Globus pallidus (tissue), 1 donor: ENCODE data around the gene GALNT17.

Experiments
- DNase-seq: peaks from one replicate; pipeline ENCODE4 v3.0.0-alpha.2; 2015; ENCODE audit warnings: low spot score

GALNT17 gene

DNA sequence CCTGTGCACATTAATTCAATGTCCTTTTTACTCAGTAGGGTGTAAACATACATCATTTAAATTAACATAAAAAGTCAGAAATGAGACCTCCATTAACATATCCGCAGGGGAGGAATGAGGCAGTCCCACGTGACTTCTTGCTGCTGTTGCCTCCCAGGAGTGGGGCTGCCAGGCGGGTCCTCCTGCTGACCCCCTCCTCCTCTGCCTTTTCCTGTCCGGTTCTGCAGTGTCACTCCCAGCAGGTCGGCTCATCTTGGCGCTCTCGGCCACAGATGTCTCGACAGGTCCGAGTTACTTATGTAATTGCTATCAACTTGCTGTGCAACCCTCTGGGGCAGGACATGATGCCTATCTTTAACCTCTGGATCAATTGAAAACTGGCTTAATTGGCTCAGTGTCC, 329.6 kb downstream of the GALNT17 start:
- no peak for DNase-seq

GRCh38 chr7:71465741-71466189, 333.8 kb downstream of the GALNT17 start:
- no peak for DNase-seq

- no peak for DNase-seq
Measured at GRCh38 chr7:71466448-71467145, 334.7 kb downstream of the GALNT17 start.

DNA sequence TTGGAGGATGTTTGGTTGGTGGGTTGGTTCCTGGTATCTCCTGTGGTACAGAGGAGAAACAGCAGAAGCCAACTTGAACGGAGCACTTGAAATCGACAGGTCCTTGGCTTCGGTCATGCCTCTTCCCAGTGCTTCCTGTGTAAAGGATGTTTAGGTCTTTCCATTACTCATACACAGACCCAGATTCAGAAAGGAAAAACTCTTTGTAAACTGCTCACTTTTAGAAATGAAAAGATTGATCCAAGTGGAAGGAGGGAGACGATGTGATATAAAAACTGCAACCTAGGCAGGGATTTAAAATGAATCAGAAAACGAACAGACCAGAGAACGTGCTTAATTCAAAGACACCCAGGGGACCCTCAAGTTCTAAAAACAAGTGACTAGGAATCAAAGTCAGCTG, 338.4 kb downstream of the GALNT17 start:
- DNase-seq, result no peak

DNA sequence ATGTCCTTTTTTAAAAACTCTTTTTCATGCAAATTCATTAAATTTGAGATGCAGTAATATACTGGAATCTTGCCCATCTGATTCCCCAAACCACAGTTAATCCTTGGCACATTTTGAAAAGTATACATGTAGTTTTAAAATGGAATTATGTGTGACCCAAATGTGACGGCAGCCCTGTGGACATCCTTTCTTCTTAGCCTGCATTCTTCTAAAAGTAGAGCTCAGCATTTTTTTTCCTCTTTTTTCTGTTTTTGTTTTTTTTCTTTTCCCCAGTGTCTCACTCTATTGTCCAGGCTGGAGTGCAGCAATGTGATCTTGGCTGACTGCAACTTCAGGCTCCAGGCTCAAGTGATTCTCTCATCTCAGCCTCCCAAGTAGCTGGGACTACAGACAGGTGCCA, 338.9 kb downstream of the GALNT17 start:
- no peak for DNase-seq

GRCh38 chr7:71472962-71473361, 341.0 kb downstream of the GALNT17 start:
- no peak for DNase-seq

DNA sequence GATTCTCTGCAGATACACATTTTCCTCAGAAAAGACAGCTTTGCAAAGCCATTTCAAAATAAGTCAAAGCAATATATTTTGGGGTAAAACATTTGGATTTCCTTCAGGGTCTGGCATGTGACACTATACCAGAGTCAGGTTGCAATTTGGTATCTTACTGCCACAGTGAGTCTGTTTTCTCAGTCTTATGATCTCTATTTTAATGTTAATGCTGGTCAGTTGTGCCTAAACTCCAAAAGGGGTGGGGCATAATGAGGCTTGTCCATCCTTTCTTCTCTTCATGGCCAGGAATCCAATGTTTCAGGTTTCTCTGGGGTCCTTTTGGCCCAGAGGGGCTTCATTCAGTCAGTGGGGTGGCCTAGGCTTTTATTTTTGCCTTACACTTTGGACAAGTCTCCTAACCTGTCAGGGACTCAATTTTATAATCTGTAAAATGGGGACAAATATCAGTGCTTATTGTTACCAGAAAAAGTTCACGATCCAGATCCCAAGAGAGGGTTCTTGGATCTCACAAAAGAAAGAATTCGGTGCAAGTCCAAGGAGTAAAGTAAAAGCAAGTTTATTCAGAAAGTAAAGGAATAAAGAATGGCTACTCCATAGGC, 341.5 kb downstream of the GALNT17 start:
- no peak for DNase-seq

DNA sequence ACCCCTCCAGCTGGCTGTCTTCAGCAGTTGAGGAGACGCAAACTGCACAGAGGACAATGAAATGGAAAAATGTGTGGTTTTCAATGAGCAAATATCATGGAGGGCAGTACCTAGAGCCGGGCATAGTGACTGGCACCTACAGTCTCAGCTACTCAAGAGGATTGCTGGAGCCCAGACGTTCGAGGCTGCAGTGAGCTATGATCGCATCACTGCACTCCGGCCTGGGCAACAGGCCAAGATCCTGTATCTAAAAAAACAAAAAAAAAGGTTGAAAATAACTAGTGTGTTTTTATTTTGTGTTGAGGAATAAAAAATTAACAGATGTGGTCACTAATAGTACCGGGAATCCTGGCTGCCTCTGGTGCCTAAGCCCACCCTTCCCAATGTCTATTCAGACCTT, 345.5 kb downstream of the GALNT17 start:
- DNase-seq, result no peak

- no peak for DNase-seq
Measured at GRCh38 chr7:71479231-71479630, 347.3 kb downstream of the GALNT17 start.

DNA sequence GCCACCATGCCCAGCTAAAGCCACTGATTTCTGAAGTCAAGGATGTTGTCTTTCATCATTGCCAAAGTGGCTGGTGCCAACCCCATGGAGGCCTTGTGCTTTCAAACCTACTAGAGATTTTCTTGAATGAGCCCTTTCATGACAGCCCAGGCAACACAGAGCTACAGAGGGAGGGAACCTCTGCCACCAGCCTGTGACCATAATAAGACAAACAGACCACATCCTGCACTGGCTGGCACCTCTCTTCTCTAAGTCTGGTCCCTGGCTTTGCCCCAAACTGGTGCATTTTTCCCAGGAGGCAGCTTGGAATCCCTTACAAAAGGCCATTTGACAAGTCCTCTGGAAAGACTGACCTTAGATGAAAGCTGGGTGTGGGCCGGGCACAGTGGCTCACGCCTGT, 348.8 kb downstream of the GALNT17 start:
- peak; percentile 36 for DNase-seq

GRCh38 chr7:71482284-71482683, 350.3 kb downstream of the GALNT17 start:
- DNase-seq, result no peak

- DNase-seq, result no peak
Measured at GRCh38 chr7:71484380-71484779, 352.4 kb downstream of the GALNT17 start.

DNA sequence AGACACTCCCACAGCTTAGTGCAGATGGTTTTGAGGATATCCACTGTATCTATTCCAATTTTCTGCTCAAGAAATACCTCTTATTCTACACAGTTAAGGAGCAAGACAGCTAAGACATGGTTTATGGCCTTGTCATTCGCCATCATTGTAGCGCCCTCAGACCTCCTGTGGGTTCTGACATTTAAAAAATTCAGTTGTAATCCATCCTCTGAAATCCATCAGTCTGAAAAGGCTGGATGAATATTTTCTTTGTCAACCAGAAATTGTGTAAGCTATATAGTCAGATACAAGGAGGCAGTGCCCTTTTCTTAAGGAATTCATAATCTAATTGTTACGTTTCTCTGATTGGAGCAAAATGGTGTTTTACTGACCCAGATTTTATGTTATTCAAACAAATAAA, 353.6 kb downstream of the GALNT17 start:
- no peak for DNase-seq

DNA sequence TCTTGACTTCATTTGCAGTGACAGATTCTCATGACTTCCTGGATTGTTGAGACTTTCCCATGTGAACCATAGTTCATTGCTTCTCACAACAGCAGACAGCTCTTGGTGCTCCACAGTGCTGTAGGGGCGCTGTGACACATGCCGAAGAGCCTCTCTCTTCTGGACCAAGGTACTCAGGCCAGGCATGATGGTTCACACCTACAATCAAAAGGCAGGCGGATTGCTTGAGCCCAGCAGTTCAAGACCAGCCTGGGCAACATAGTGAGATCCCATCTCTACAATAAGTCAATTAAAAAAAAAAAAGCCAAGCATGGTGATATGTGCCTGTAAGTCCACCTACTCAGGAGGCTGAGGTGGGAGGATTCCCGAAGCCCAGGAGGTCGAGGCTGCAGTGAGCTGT, 354.5 kb downstream of the GALNT17 start:
- DNase-seq, result no peak

GRCh38 chr7:71486856-71487628, 355.1 kb downstream of the GALNT17 start:
- DNase-seq, result no peak

GRCh38 chr7:71488308-71488707, 356.4 kb downstream of the GALNT17 start:
- no peak for DNase-seq

GRCh38 chr7:71491336-71491735, 359.4 kb downstream of the GALNT17 start:
- DNase-seq, result no peak

- no peak for DNase-seq
Measured at GRCh38 chr7:71495828-71496227, 363.9 kb downstream of the GALNT17 start.

DNA sequence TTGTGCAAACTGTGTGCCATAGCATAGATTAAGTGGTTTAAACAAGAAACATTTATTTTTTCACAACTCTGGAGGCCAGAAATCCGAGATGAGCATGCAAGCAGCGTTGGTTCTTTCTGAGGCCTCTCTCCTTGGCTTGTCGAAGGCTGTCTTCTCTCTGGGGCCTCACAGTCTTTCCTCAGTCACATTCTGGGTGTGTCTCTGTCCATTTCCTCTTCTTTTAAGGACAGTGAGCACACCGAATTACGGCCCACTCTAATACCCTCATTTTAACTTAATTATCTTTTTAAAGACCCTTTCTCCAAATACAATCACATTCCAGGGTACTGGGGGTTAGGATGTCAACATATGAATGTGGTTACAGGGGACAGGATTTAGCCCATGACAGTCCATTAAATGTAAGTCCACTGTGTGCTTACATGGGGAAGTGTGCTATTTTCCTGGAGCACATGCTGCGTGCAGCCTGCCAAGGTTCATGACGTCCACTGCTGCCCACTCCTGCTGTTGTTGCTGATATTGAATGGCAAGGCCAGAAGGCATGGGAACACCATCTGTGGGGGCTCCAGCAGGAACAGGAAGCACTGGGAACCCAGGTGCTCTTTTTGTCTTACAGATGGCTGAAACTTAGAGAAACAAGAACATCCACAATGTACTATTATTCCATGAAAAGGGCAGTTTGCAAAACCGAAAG, 365.5 kb downstream of the GALNT17 start:
- DNase-seq, result no peak

DNA sequence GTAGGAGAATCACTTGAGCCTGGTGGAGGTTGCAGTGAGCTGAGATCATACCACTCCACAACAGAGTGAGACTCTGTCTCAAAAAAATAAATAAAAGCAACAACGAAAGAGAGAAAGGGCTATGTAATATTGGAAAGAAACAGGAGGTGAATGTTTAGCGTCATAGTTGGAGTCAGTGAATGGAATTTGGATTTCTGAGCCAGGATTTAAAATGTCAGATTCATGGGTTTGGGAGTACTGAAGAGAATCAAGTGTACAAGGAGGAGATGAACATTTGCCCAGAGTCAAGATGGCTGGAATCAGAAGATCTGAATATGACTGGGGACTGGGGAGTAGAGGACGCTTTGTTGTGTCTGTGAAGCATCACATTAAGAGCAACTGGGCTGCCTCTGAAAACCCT, 366.4 kb downstream of the GALNT17 start:
- no peak for DNase-seq

DNA sequence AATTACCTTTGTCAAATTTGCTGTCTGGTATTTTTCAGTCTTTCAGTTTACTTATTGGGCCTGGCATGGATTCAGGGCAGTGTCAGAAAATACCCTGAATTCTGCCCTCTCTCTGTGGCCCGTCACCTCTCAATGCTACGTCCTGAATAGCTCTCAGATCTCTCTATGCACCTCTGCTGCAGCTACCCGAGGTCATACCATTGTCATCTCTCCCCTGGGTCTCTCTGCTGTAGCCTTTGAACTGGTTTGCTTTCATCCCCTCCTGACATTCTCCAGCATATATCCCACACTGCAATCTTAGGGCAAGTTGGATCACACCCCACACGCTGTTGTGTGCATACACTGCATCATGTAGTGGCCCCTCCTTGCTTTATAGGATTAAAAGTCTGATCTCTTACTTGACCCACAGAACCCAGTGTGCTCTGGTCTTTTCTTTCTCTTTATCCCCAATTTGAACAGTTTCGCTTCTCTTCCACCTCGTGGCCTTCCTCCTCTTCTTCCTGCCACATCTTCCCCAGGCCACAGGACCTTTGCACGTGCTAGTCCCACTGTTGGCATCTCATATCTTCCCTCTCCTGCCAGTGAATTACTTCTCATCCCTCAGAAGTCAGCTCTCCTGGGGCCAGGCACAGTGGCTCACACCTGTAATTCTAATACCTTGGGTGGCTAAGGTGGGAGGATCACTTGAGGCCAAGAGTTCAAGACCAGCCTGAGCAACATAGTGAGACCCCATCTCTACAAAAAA, 372.9 kb downstream of the GALNT17 start:
- DNase-seq, result no peak

DNA sequence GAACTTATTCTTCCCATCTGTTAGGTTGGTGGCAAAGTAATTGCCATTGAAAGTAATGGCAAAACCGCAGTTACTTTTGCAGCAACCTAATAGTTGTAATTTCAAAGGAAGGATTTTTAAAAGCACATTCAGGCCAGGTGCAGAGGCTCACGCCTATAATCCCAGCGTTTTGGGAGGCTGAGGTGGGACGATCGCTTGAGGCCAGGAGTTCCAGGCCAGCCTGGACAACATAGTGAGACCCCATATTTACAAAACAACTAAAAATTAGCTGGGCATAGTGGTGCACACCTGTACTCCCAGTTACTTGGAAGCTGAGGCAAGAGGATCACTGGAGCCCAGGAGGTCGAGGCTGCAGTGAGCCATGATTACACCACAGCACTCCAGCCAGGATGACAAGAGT, 374.9 kb downstream of the GALNT17 start:
- DNase-seq, result no peak
